Activated naive CD8-positive, alpha-beta T cell treated with anti-CD3 and anti-CD28 coated beads for 36 hours (primary cell): Measurements from ENCODE around the gene CBFA2T3. TPM values are rescaled to one million over a fixed set of nuclear protein-coding genes. Genes with fewer than 3 reads are reported as not detected.
"Not testable (repeated sequence)": the region's sequence is repeated elsewhere in the genome, so short reads cannot be mapped to it uniquely, and the experiment has no call there.

Experiments used
- DNase-seq: peaks from one replicate; pipeline ENCODE4 v3.0.0; 2021
- H3K27ac Mint-ChIP-seq: one replicate; pipeline ENCODE4 v1.8.0; 2022; ENCODE audit warnings: mild to moderate bottlenecking, moderate library complexity, mixed read lengths
- H3K27me3 Mint-ChIP-seq: one replicate; pipeline ENCODE4 v1.8.0; 2022; ENCODE audit warnings: mild to moderate bottlenecking, mixed read lengths
- H3K36me3 Mint-ChIP-seq: one replicate; pipeline ENCODE4 v1.8.0; 2021; ENCODE audit warnings: mild to moderate bottlenecking, mixed read lengths
- H3K4me1 Mint-ChIP-seq: one replicate; pipeline ENCODE4 v1.8.0; 2021; ENCODE audit warnings: mixed read lengths
- H3K4me3 Mint-ChIP-seq: one replicate; pipeline ENCODE4 v1.8.0; 2022; ENCODE audit warnings: mild to moderate bottlenecking, moderate library complexity, mixed read lengths
- H3K9me3 Mint-ChIP-seq: one replicate; pipeline ENCODE4 v1.8.0; 2022; ENCODE audit warnings: mixed read lengths
- total RNA-seq, 2 experiments: library from RNA; stranded (reverse); gene quantifications; one replicate each; pipeline ENCODE4 v1.2.3, GENCODE V29; 2021

CBFA2T3 gene
- total RNA-seq, 2 experiments from 2014 or later: 0.28 to 0.56 TPM

- Mint-ChIP-seq H3K9me3 (no peaks in the 10 kb centered on the region), H3K36me3 (no peaks in the 10 kb centered on the region), H3K4me1 (no peaks in the 10 kb centered on the region), H3K4me3 (no peak overlapping the region), H3K27ac (no peak overlapping the region), H3K27me3 (no peaks in the 10 kb centered on the region)
- no peak for DNase-seq
Observed at GRCh38 chr16:88903267-88903666, 73.7 kb downstream of the CBFA2T3 start.

- H3K9me3 Mint-ChIP-seq: no peaks in the 10 kb centered on the region
- no peaks in the 10 kb centered on the region for H3K4me1 Mint-ChIP-seq
- no peak overlapping the region for H3K27ac Mint-ChIP-seq
- H3K36me3 Mint-ChIP-seq: no peaks in the 10 kb centered on the region
- DNase-seq: no peak
- no peak overlapping the region for H3K4me3 Mint-ChIP-seq
- H3K27me3 Mint-ChIP-seq: no peaks in the 10 kb centered on the region
Observed at GRCh38 chr16:88902744-88903143, 74.3 kb downstream of the CBFA2T3 start.

GRCh38 chr16:88901718-88902337 lies 75.2 kb downstream of the CBFA2T3 start:
- Mint-ChIP-seq H3K4me3 (no peak overlapping the region), H3K27me3 (no peaks in the 10 kb centered on the region), H3K4me1 (no peaks in the 10 kb centered on the region), H3K9me3 (no peaks in the 10 kb centered on the region), H3K36me3 (no peaks in the 10 kb centered on the region), H3K27ac (no peak overlapping the region)
- no peak for DNase-seq

- no peak overlapping the region for H3K4me3 Mint-ChIP-seq
- no peaks in the 10 kb centered on the region for H3K36me3 Mint-ChIP-seq
- no peaks in the 10 kb centered on the region for H3K9me3 Mint-ChIP-seq
- no peak overlapping the region for H3K27ac Mint-ChIP-seq
- H3K4me1 Mint-ChIP-seq: no peaks in the 10 kb centered on the region
- DNase-seq: no peak
- H3K27me3 Mint-ChIP-seq: no peaks in the 10 kb centered on the region
Observed at GRCh38 chr16:88900662-88901052, 76.3 kb downstream of the CBFA2T3 start.

- Mint-ChIP-seq H3K36me3 (no peaks in the 10 kb centered on the region), H3K9me3 (no peaks in the 10 kb centered on the region)
Observed at GRCh38 chr16:88899901-88900661, 76.9 kb downstream of the CBFA2T3 start.

GRCh38 chr16:88897696-88898425 lies 79.1 kb downstream of the CBFA2T3 start:
- Mint-ChIP-seq H3K4me1 (peaks cover 1% of the 10 kb centered on the region), H3K4me3 (no peak overlapping the region), H3K9me3 (peaks cover 2% of the 10 kb centered on the region), H3K27me3 (no peaks in the 10 kb centered on the region), H3K36me3 (no peaks in the 10 kb centered on the region), H3K27ac (no peak overlapping the region)
- no peak for DNase-seq

More at GRCh38 chr16:88899901-88900661, 76.9 kb downstream of the CBFA2T3 start:
- Mint-ChIP-seq H3K27ac (no peak overlapping the region), H3K27me3 (no peaks in the 10 kb centered on the region), H3K4me1 (no peaks in the 10 kb centered on the region), H3K4me3 (no peak overlapping the region)
- no peak for DNase-seq

GRCh38 chr16:88896238-88897070 lies 80.6 kb downstream of the CBFA2T3 start:
- H3K27ac Mint-ChIP-seq: no peak overlapping the region
- H3K27me3 Mint-ChIP-seq: no peaks in the 10 kb centered on the region
- DNase-seq: no peak
- H3K36me3 Mint-ChIP-seq: no peaks in the 10 kb centered on the region
- H3K4me3 Mint-ChIP-seq: no peak overlapping the region
- peaks cover 2% of the 10 kb centered on the region for H3K9me3 Mint-ChIP-seq
- peaks cover 1% of the 10 kb centered on the region for H3K4me1 Mint-ChIP-seq

- H3K4me1 Mint-ChIP-seq: peaks cover 1% of the 10 kb centered on the region
- H3K4me3 Mint-ChIP-seq: no peak overlapping the region
- no peak overlapping the region for H3K27ac Mint-ChIP-seq
- H3K36me3 Mint-ChIP-seq: no peaks in the 10 kb centered on the region
- DNase-seq: no peak
- H3K27me3 Mint-ChIP-seq: no peaks in the 10 kb centered on the region
- peaks cover 2% of the 10 kb centered on the region for H3K9me3 Mint-ChIP-seq
Observed at GRCh38 chr16:88895335-88895734, 81.7 kb downstream of the CBFA2T3 start.

- Mint-ChIP-seq H3K4me1 (peaks cover 1% of the 10 kb centered on the region), H3K36me3 (no peaks in the 10 kb centered on the region), H3K27me3 (no peaks in the 10 kb centered on the region), H3K9me3 (peaks cover 2% of the 10 kb centered on the region), H3K4me3 (no peak overlapping the region), H3K27ac (no peak overlapping the region)
- no peak for DNase-seq
Observed at GRCh38 chr16:88894681-88895300, 82.2 kb downstream of the CBFA2T3 start.

GRCh38 chr16:88894266-88894665 lies 82.7 kb downstream of the CBFA2T3 start:
- H3K4me3 Mint-ChIP-seq, DNase-seq, H3K27me3 Mint-ChIP-seq, H3K4me1 Mint-ChIP-seq, H3K36me3 Mint-ChIP-seq, H3K27ac Mint-ChIP-seq, H3K9me3 Mint-ChIP-seq: not testable (repeated sequence)

GRCh38 chr16:88893127-88893968 lies 83.7 kb downstream of the CBFA2T3 start:
- Mint-ChIP-seq H3K9me3 (peaks cover 2% of the 10 kb centered on the region), H3K27ac (no peak overlapping the region), H3K4me1 (peaks cover 1% of the 10 kb centered on the region), H3K4me3 (no peak overlapping the region), H3K36me3 (no peaks in the 10 kb centered on the region), H3K27me3 (no peaks in the 10 kb centered on the region)
- no peak for DNase-seq

GRCh38 chr16:88892065-88892464 lies 84.9 kb downstream of the CBFA2T3 start:
- Mint-ChIP-seq H3K36me3 (no peaks in the 10 kb centered on the region), H3K27ac (no peak overlapping the region), H3K4me1 (peaks cover 1% of the 10 kb centered on the region), H3K4me3 (no peak overlapping the region), H3K9me3 (peaks cover 2% of the 10 kb centered on the region), H3K27me3 (no peaks in the 10 kb centered on the region)
- DNase-seq: no peak

- Mint-ChIP-seq H3K4me1 (peaks cover 1% of the 10 kb centered on the region), H3K27ac (no peak overlapping the region), H3K27me3 (no peaks in the 10 kb centered on the region), H3K4me3 (no peak overlapping the region), H3K36me3 (no peaks in the 10 kb centered on the region), H3K9me3 (peaks cover 2% of the 10 kb centered on the region)
- no peak for DNase-seq
Observed at GRCh38 chr16:88891083-88891482, 85.9 kb downstream of the CBFA2T3 start.
